ENCODE data around the gene ARPC5L. TPM values are rescaled to one million over a fixed set of nuclear protein-coding genes. Genes with fewer than 3 reads are reported as not detected.

Gene ARPC5L
- total and polyA plus RNA-seq, 2 of the 8 experiments (the other 6 are each of a cell fraction or from before 2014, with no cell fraction given), result 34.1 to 50.6 TPM

DNA sequence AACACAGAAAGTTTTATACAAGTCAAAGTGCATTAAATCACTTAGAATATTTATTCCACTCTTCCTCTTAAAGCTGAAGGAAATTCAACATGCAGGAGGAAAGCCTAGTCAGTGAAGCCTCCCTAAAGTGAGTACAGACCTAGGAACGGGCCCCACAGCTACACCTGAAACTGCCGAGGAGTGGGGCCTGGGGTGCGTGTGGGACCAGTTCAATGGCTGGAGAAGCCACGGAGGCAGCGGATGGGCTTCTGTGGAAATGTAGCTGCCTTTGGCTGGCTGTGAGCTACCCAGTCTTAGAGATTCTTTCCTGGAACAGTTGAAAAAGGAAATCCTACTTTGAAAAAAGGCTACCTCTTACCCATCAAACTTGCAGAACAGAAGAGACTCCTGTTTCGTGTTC is 16.6 kb downstream of the ARPC5L start:
- Histone ChIP-seq H3K27me3 (replicated peaks in 1 of 4; ENCODE audit: control insufficient read depth in 3 of 4, extremely low read depth in 1 of 4, insufficient read depth in 3 of 4, low read length in 3 of 4) (no peaks in the 10 kb centered on the region), H3K56ac (replicated peaks; ENCODE audit: insufficient read length, low read depth, low read length) (no peak overlapping the region), H2BK15ac (ENCODE audit: low read length) (no peak overlapping the region), H3K23ac (ENCODE audit: insufficient read length) (no peak overlapping the region), H3K4ac (replicated peaks; ENCODE audit: insufficient read length, low read depth, low read length) (no peak overlapping the region), H3K36me3 (ENCODE audit: control insufficient read depth in 2 of 4, insufficient read depth in 4 of 4, low read length in 3 of 4) (peaks cover 12 to 46% (median 22%) of the 10 kb centered on the region in 4 experiments), H3K14ac (ENCODE audit: insufficient read length) (no peak overlapping the region), H4K20me1 (replicated peaks in 1 of 2; ENCODE audit: control insufficient read depth in 1 of 2, insufficient read depth in 2 of 2, low read length in 2 of 2) (peaks cover 3 to 14% of the 10 kb centered on the region in 2 experiments), H3K27ac (ENCODE audit: low read depth, low read length) (no peak overlapping the region), H3K4me1 (replicated peaks in 1 of 4; ENCODE audit: control insufficient read depth in 3 of 4, insufficient read depth in 4 of 4, low read length in 3 of 4) (peaks cover 5 to 17% (median 13%) of the 10 kb centered on the region in 4 experiments), H2AFZ (ENCODE audit: low read length) (no peak overlapping the region), H2BK5ac (ENCODE audit: low read depth, low read length) (no peak overlapping the region), H3K18ac (ENCODE audit: extremely low read depth, low read length) (no peak overlapping the region), H3K4me2 (ENCODE audit: insufficient read depth in 1 of 2, low read depth in 2 of 2, low read length in 2 of 2) (no peak overlapping the region), H3K9ac (replicated peaks in 1 of 4; ENCODE audit: extremely low read depth in 1 of 4, low read depth in 3 of 4, low read length in 3 of 4) (no peak overlapping the region), H4K91ac (replicated peaks; ENCODE audit: insufficient read length, low read length) (no peak overlapping the region), H4K5ac (ENCODE audit: insufficient read length, low read depth, low read length) (no peak overlapping the region), H2BK20ac (ENCODE audit: low read length) (no peak overlapping the region), H3K9me3 (ENCODE audit: insufficient read depth in 2 of 2, low read depth in 1 of 2, low read length in 1 of 2) (peaks cover 0 to 3% of the 10 kb centered on the region in 2 experiments; a peak in 1 of 4 replicates), H3K23me2 (ENCODE audit: low read depth, low read length) (0 out of 2 replicates have a peak, but pooled peaks cover 4% of the 10 kb centered on the region), H3K79me1 (ENCODE audit: low read depth, low read length) (peaks cover 5% of the 10 kb centered on the region; the same call in 1 of the 2 replicates), H2BK120ac (replicated peaks; ENCODE audit: low read depth, low read length) (no peak overlapping the region), H3K4me3 (ENCODE audit: extremely low read depth in 1 of 4, insufficient read depth in 2 of 4, low read depth in 3 of 4, low read length in 4 of 4) (no peak overlapping the region), H4K8ac (ENCODE audit: extremely low read depth, insufficient read depth, low read length) (no peak overlapping the region), H2AK5ac (ENCODE audit: low read depth, low read length) (no peak overlapping the region), H2BK12ac (ENCODE audit: low read depth, low read length) (no peak overlapping the region), H3K79me2 (ENCODE audit: control insufficient read depth in 1 of 2, insufficient read depth in 2 of 2, low read length in 2 of 2) (peaks cover 1 to 8% of the 10 kb centered on the region in 2 experiments)
- FAIRE-seq (no peak), DNase-seq (ENCODE audit: low read depth in 1 of 2, low spot score in 2 of 2) (no peak)
- 93% methylated on average over 6 of the region's 6 CpGs; no CpG with 5 or more reads in 1 of the 2 experiments for WGBS, 2 experiments (ENCODE audit: extremely low coverage in 1 of 2, insufficient coverage in 1 of 2, insufficient read length in 1 of 2, insufficient replicate concordance in 2 of 2, low coverage in 1 of 2, low lambda C conversion rate in 2 of 2, missing lambda C conversion rate in 1 of 2)
- ChIA-PET CTCF (ENCODE audit: partially characterized antibody) (interaction anchor here (0.7 to 3.4 kb wide), 8 partner anchors 13 to 99 kb away, joined by 3 to 21 read pairs (median 6); partner anchors contain the start of genes ARPC5L and WDR38), POLR2A (ENCODE audit: partially characterized antibody) (interaction anchor here (0.8 to 31.1 kb wide), 6 partner anchors 10 to 107 kb away, joined by 3 to 573 read pairs (median 4); partner anchors contain the start of genes ARPC5L, NR6A1, RPL35 and WDR38)
- TF ChIP-seq CREB1 (IDR thresholded peaks at IDR 0.05), result no peak
- no peak for TF ChIP-seq SIRT6 (IDR thresholded peaks at IDR 0.05; ENCODE audit: low read length)
- TF ChIP-seq CHD1 (IDR thresholded peaks at IDR 0.05; ENCODE audit: low read depth, low read length), result no peak

Data from H1 (cell line).